Endothelial cell of umbilical vein (primary cell): ENCODE measurements around the gene RBM33. TPM values are rescaled to one million over a fixed set of nuclear protein-coding genes. Genes with fewer than 3 reads are reported as not detected.

Experiments used
- BruUV-seq: library from RNA; stranded (reverse); fragments of 400-500 nt; replicated peaks from 2 replicates; lab custom pipeline; 2021; lab: Mats Ljungman, UMichigan
- CTCF ChIA-PET: fragments of 300-600, 350-600 bp; sonication (Branson Sonifier 250); formaldehyde crosslinking; loops from one replicate; lab custom pipeline; 2021; ENCODE audit warnings: antibody characterized with exemption, inconsistent platforms; lab: Charles Lee
- POLR2A ChIA-PET: fragments of 300-600, 350-600 bp; sonication (Branson Sonifier 250); formaldehyde crosslinking; loops from one replicate; lab custom pipeline; 2021; ENCODE audit warnings: antibody characterized with exemption, inconsistent platforms; lab: Charles Lee
- DNase-seq: peaks from one replicate; pipeline ENCODE4 v3.0.0-alpha.2; 2011; ENCODE audit warnings: low read depth, low spot score
- FAIRE-seq: peaks from 2 replicates; lab custom pipeline; 2011; peaks lifted over from hg19 to GRCh38; lab: Jason Lieb, UNC
- H2AFZ ChIP-seq: 2 replicates; pipeline ENCODE4 v1.6.0; 2012; ENCODE audit warnings: low read depth, low read length, control low read depth, inconsistent platforms
- H3K27ac ChIP-seq: 2 replicates; pipeline ENCODE4 v1.5.1; 2011; ENCODE audit warnings: low read depth, mild to moderate bottlenecking, control low read depth, low read length, moderate library complexity; ENCODE audit not compliant: insufficient read depth
- H3K27me3 ChIP-seq, 2 experiments: 2 replicates each; pipeline versions ENCODE4 v1.6.0 to v1.6.1; 2011; ENCODE audit warnings: low read length in 2 of 2, mixed read lengths in 1 of 2; ENCODE audit not compliant: control insufficient read depth in 2 of 2, insufficient read depth in 2 of 2
- H3K36me3 ChIP-seq, 2 experiments: 2 replicates in 1 of 2; 3 replicates in 1 of 2; pipeline ENCODE4 v1.5.1; 2011; ENCODE audit warnings: low read length in 2 of 2, mild to moderate bottlenecking in 1 of 2, moderate library complexity in 1 of 2; ENCODE audit not compliant: control insufficient read depth in 2 of 2, insufficient read depth in 2 of 2; ENCODE audit errors: extremely low read depth in 1 of 2
- H3K4me1 ChIP-seq: 3 replicates; pipeline ENCODE4 v1.5.1; 2011; ENCODE audit warnings: mild to moderate bottlenecking, low read length; ENCODE audit not compliant: control insufficient read depth, insufficient read depth; ENCODE audit errors: extremely low read depth
- H3K4me2 ChIP-seq: 2 replicates; pipeline ENCODE4 v1.6.1; 2011; ENCODE audit warnings: low read length, control low read depth, mixed read lengths; ENCODE audit not compliant: insufficient read depth
- H3K4me3 ChIP-seq, 3 experiments: fragments of 200-600 bp in 1 of 3; sonication (generic), shearing (Covaris generic) in 1 of 3; replicated peaks in 1 of 3; 2 replicates each; pipeline ENCODE4 v1.5.1; 2011 to 2016; ENCODE audit warnings: control low read depth in 3 of 3, low read length in 3 of 3, mild to moderate bottlenecking in 2 of 3, inconsistent platforms in 1 of 3, low read depth in 1 of 3, moderate library complexity in 1 of 3; ENCODE audit not compliant: insufficient read depth in 1 of 3
- H3K79me2 ChIP-seq: 2 replicates; pipeline ENCODE4 v1.6.0; 2012; ENCODE audit warnings: low read length, inconsistent platforms; ENCODE audit not compliant: control insufficient read depth, insufficient read depth
- H3K9ac ChIP-seq: replicated peaks from 2 replicates; pipeline ENCODE3; 2011; ENCODE audit warnings: low read length, control low read depth; ENCODE audit not compliant: insufficient read depth; ENCODE audit errors: extremely low read depth
- H3K9me1 ChIP-seq: replicated peaks from 3 replicates; pipeline ENCODE4 v1.6.0; 2011; ENCODE audit warnings: mild to moderate bottlenecking, low read length; ENCODE audit not compliant: control insufficient read depth, insufficient read depth; ENCODE audit errors: extremely low read depth
- H3K9me3 ChIP-seq: replicated peaks from 2 replicates; pipeline ENCODE4 v1.5.1; 2012; ENCODE audit warnings: low read length, inconsistent platforms; ENCODE audit not compliant: control insufficient read depth, insufficient read depth
- H4K20me1 ChIP-seq: replicated peaks from 2 replicates; pipeline ENCODE3; 2011; ENCODE audit warnings: mild to moderate bottlenecking, low read length; ENCODE audit not compliant: control insufficient read depth, insufficient read depth; ENCODE audit errors: extremely low read depth
- EZH2 ChIP-seq: IDR thresholded peaks from 2 replicates; pipeline ENCODE4 v1.6.1; 2012; ENCODE audit warnings: borderline replicate concordance, low read depth, mild to moderate bottlenecking, moderate library complexity, low read length, inconsistent platforms; ENCODE audit not compliant: severe bottlenecking
- FOS ChIP-seq: IDR thresholded peaks from 2 replicates; pipeline ENCODE4 v1.6.1; 2011; ENCODE audit warnings: mild to moderate bottlenecking, low read length, moderate library complexity, borderline replicate concordance; ENCODE audit not compliant: insufficient read depth
- GATA2 ChIP-seq: IDR thresholded peaks from 2 replicates; pipeline ENCODE4 v1.7.0; 2011; ENCODE audit warnings: low read depth, mild to moderate bottlenecking, moderate library complexity, mixed read lengths, low read length; ENCODE audit not compliant: insufficient read length, insufficient read depth
- JUN ChIP-seq: IDR thresholded peaks from 2 replicates; pipeline ENCODE4 v1.6.1; 2011; ENCODE audit warnings: borderline replicate concordance, low read depth; ENCODE audit not compliant: insufficient read length, insufficient read depth
- MYC ChIP-seq: IDR thresholded peaks from one replicate; pipeline ENCODE4 v1.6.1; 2011; ENCODE audit warnings: mild to moderate bottlenecking, low read depth, low read length
- POLR2A ChIP-seq: IDR thresholded peaks from 2 replicates; pipeline ENCODE4 v1.6.1; 2012; ENCODE audit warnings: low read depth, mild to moderate bottlenecking, control low read depth, low read length
- POLR2AphosphoS5 ChIP-seq: IDR thresholded peaks from 2 replicates; pipeline ENCODE4 v1.6.1; 2012; ENCODE audit warnings: low read depth, mild to moderate bottlenecking, control low read depth, low read length, moderate library complexity; ENCODE audit not compliant: insufficient read depth
- dilution Hi-C: fragments of 300-500 bp; cut with MboI; formaldehyde crosslinking; loops from one replicate; pipeline ENCODE4 v1.15.0; 2019; ENCODE audit warnings: low sequenced_read_pairs; ENCODE audit not compliant: extremely low pct_ligation_motif_present
- intact Hi-C: fragments of 100-400 bp; cut with micrococcal nuclease; formaldehyde crosslinking; loops from one replicate; pipeline ENCODE4 v1.10.0; 2022
- polyA plus RNA-seq, 4 experiments: library from polyadenylated mRNA; depleted of rRNA in 3 of 4; stranded (reverse) in 3 of 4; unstranded in 1 of 4; fragments of >200 nt; gene quantifications; 2 replicates each; pipeline versions ENCODE4 v1.2.1 to v1.2.3, GENCODE V29; 2011 to 2012; ENCODE audit warnings: missing spikeins in 1 of 4
- total RNA-seq: library from RNA; stranded (reverse); gene quantifications from 2 replicates; pipeline ENCODE4 v1.2.3, GENCODE V29; 2021
- TF ChIP-seq, protein P1 (sequence below): IDR thresholded peaks from 2 replicates; pipeline ENCODE4 v1.6.1; 2011; ENCODE audit not compliant: insufficient read depth, insufficient read length
- TF ChIP-seq, protein P2 (sequence below), 2 donors: IDR thresholded peaks; 1 replicate in 1 of 2; 2 replicates in 1 of 2; pipeline ENCODE4 v1.5.1; 2011; ENCODE audit warnings: low read length in 2 of 2, mild to moderate bottlenecking in 2 of 2, moderate library complexity in 2 of 2, control low read depth in 1 of 2, inconsistent platforms in 1 of 2, low read depth in 1 of 2; ENCODE audit not compliant: insufficient read depth in 1 of 2; ENCODE audit errors: extremely low read depth in 1 of 2

RBM33 gene
- total and polyA plus RNA-seq, 2 donors (not counting 3 experiments of a cell fraction or from before 2014, with no cell fraction given), result 16.2 to 68.2 TPM

DNA sequence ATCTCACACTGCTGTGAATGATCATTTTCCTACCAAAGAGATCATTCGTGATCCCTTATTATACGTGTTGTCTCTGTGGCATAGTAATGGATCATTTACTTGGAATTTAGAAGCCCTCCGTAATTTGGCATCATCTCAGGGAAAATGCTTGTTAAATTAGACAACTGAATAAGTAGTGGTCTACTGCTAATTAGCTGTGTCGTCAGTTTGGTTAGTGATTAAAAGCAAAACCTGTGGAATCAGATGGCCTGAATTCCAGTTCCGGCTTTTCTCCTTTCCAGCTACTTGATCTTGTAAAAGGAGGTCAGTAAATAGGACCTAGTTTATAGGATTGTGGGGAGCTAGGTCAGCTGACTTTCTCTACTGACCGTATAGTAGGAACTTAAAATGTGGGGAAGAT, 65.6 kb downstream of the RBM33 start:
- Histone ChIP-seq H3K9ac (no peak overlapping the region), H3K4me1 (no peaks in the 10 kb centered on the region), H3K27me3 (no peaks in the 10 kb centered on the region), H3K9me3 (no peaks in the 10 kb centered on the region), H3K4me2 (no peak overlapping the region), H3K27ac (no peak overlapping the region), H3K36me3 (peaks cover 15 to 19% of the 10 kb centered on the region in 2 experiments), H4K20me1 (peaks cover 3% of the 10 kb centered on the region), H3K79me2 (peaks cover 47% of the 10 kb centered on the region), H2AFZ (no peak overlapping the region), H3K4me3 (no peak overlapping the region), H3K9me1 (no peaks in the 10 kb centered on the region)
- POLR2A ChIA-PET, result no interaction called here
- dilution Hi-C loops (no loop called here), intact Hi-C loops (no loop called here)
- CTCF ChIA-PET, result no interaction called here
- FAIRE-seq (no peak), DNase-seq (no peak)
- TF ChIP-seq POLR2A, result no peak
- TF ChIP-seq MYC, result no peak
- TF ChIP-seq POLR2AphosphoS5, result no peak
- TF ChIP-seq, protein P1, sequence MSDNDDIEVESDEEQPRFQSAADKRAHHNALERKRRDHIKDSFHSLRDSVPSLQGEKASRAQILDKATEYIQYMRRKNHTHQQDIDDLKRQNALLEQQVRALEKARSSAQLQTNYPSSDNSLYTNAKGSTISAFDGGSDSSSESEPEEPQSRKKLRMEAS, result no peak
- TF ChIP-seq EZH2, result no peak
- TF ChIP-seq GATA2, result no peak
- TF ChIP-seq, protein P2, sequence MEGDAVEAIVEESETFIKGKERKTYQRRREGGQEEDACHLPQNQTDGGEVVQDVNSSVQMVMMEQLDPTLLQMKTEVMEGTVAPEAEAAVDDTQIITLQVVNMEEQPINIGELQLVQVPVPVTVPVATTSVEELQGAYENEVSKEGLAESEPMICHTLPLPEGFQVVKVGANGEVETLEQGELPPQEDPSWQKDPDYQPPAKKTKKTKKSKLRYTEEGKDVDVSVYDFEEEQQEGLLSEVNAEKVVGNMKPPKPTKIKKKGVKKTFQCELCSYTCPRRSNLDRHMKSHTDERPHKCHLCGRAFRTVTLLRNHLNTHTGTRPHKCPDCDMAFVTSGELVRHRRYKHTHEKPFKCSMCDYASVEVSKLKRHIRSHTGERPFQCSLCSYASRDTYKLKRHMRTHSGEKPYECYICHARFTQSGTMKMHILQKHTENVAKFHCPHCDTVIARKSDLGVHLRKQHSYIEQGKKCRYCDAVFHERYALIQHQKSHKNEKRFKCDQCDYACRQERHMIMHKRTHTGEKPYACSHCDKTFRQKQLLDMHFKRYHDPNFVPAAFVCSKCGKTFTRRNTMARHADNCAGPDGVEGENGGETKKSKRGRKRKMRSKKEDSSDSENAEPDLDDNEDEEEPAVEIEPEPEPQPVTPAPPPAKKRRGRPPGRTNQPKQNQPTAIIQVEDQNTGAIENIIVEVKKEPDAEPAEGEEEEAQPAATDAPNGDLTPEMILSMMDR (IDR thresholded peaks at IDR 0.05; ENCODE audit: extremely low read depth in 1 of 2, insufficient read depth in 1 of 2, low read depth in 1 of 2, low read length in 2 of 2), result no peak
- no peak for TF ChIP-seq JUN
- no peak for TF ChIP-seq FOS
- no TSS peak for BruUV-seq
